H1 (cell line): ENCODE results near the gene HYCC1. TPM values are rescaled to one million over a fixed set of nuclear protein-coding genes. Genes with fewer than 3 reads are reported as not detected.

Source experiments
- CTCF ChIA-PET: fragments of 300-600 bp; sonication (Branson Sonifier 250); formaldehyde crosslinking; loops from one replicate; lab custom pipeline; 2021; ENCODE audit not compliant: partially characterized antibody; lab: Charles Lee
- POLR2A ChIA-PET: fragments of 300-600 bp; sonication (Branson Sonifier 250); formaldehyde crosslinking; loops from one replicate; lab custom pipeline; 2021; ENCODE audit warnings: inconsistent platforms; ENCODE audit not compliant: partially characterized antibody; lab: Charles Lee
- DNase-seq, 2 experiments: peaks; one replicate each; pipeline versions ENCODE4 v3.0.0 to v3.0.0-alpha.2; 2010 to 2022; ENCODE audit warnings: low spot score in 2 of 2, low read depth in 1 of 2, mixed read lengths in 1 of 2
- FAIRE-seq: peaks from 2 replicates; lab custom pipeline; 2011; peaks lifted over from hg19 to GRCh38; lab: Jason Lieb, UNC
- H2AFZ ChIP-seq: 2 replicates; pipeline ENCODE4 v1.8.1; 2012; ENCODE audit warnings: low read length, inconsistent platforms
- H2AK5ac ChIP-seq: 2 replicates; pipeline ENCODE4 v1.6.1; 2013; ENCODE audit warnings: low read depth, low read length
- H2BK120ac ChIP-seq: replicated peaks from 2 replicates; pipeline ENCODE3; 2013; ENCODE audit warnings: low read depth, low read length, inconsistent platforms
- H2BK12ac ChIP-seq: 2 replicates; pipeline ENCODE4 v1.6.1; 2013; ENCODE audit warnings: low read depth, low read length
- H2BK15ac ChIP-seq: 2 replicates; pipeline ENCODE4 v1.6.1; 2013; ENCODE audit warnings: low read length
- H2BK20ac ChIP-seq: 2 replicates; pipeline ENCODE4 v1.6.1; 2013; ENCODE audit warnings: low read length
- H2BK5ac ChIP-seq: 2 replicates; pipeline ENCODE4 v1.6.1; 2013; ENCODE audit warnings: low read depth, low read length
- H3K14ac ChIP-seq: 2 replicates; pipeline ENCODE4 v1.6.1; 2013; ENCODE audit warnings: inconsistent platforms; ENCODE audit not compliant: insufficient read length
- H3K18ac ChIP-seq: 2 replicates; pipeline ENCODE4 v1.6.1; 2013; ENCODE audit warnings: low read length; ENCODE audit errors: extremely low read depth
- H3K23ac ChIP-seq: 2 replicates; pipeline ENCODE4 v1.6.1; 2013; ENCODE audit warnings: inconsistent platforms; ENCODE audit not compliant: insufficient read length
- H3K23me2 ChIP-seq: 2 replicates; pipeline ENCODE4 v1.6.1; 2013; ENCODE audit warnings: low read depth, low read length
- H3K27ac ChIP-seq: 2 replicates; pipeline ENCODE4 v1.6.1; 2011; ENCODE audit warnings: low read depth, low read length, inconsistent platforms
- H3K27me3 ChIP-seq, 4 experiments: replicated peaks in 1 of 4; 1 replicate in 1 of 4; 2 replicates in 3 of 4; pipeline versions ENCODE4 v1.6.1 to v1.8.1; 2011 to 2013; ENCODE audit warnings: low read length in 3 of 4, mild to moderate bottlenecking in 3 of 4, inconsistent platforms in 2 of 4, mixed read lengths in 2 of 4, moderate library complexity in 1 of 4; ENCODE audit not compliant: control insufficient read depth in 3 of 4, insufficient read depth in 3 of 4; ENCODE audit errors: extremely low read depth in 1 of 4
- H3K36me3 ChIP-seq, 4 experiments: 2 replicates each; pipeline versions ENCODE4 v1.6.1 to v1.8.1; 2011 to 2013; ENCODE audit warnings: mild to moderate bottlenecking in 4 of 4, low read length in 3 of 4, moderate library complexity in 2 of 4, control low read depth in 1 of 4, inconsistent platforms in 1 of 4; ENCODE audit not compliant: insufficient read depth in 4 of 4, control insufficient read depth in 2 of 4
- H3K4ac ChIP-seq: replicated peaks from 2 replicates; pipeline ENCODE3; 2013; ENCODE audit warnings: low read length, low read depth, mixed read lengths, inconsistent platforms; ENCODE audit not compliant: insufficient read length
- H3K4me1 ChIP-seq, 4 experiments: replicated peaks in 1 of 4; 1 replicate in 1 of 4; 2 replicates in 3 of 4; pipeline versions ENCODE4 v1.6.1 to v1.8.1; 2011 to 2013; ENCODE audit warnings: low read length in 3 of 4, inconsistent platforms in 2 of 4, mixed read lengths in 1 of 4; ENCODE audit not compliant: insufficient read depth in 4 of 4, control insufficient read depth in 3 of 4
- H3K4me2 ChIP-seq, 2 experiments: 2 replicates each; pipeline versions ENCODE4 v1.6.1 to v1.8.1; 2011 to 2013; ENCODE audit warnings: low read depth in 2 of 2, low read length in 2 of 2, control low read depth in 1 of 2, inconsistent platforms in 1 of 2, mild to moderate bottlenecking in 1 of 2; ENCODE audit not compliant: insufficient read depth in 1 of 2
- H3K4me3 ChIP-seq, 4 experiments: fragments of 200-600, 300-600 bp in 1 of 4; sonication (generic), shearing (Covaris generic), sonication (Bioruptor Twin) in 1 of 4; 2 replicates each; pipeline versions ENCODE4 v1.5.1 to v1.8.1; 2011 to 2016; ENCODE audit warnings: low read length in 4 of 4, low read depth in 3 of 4, control low read depth in 2 of 4, inconsistent platforms in 2 of 4, mild to moderate bottlenecking in 2 of 4, mixed read lengths in 1 of 4, moderate library complexity in 1 of 4; ENCODE audit not compliant: insufficient read depth in 2 of 4; ENCODE audit errors: extremely low read depth in 1 of 4
- H3K56ac ChIP-seq: replicated peaks from 2 replicates; pipeline ENCODE3; 2013; ENCODE audit warnings: low read depth, mild to moderate bottlenecking, mixed read lengths, low read length, inconsistent platforms; ENCODE audit not compliant: insufficient read length
- H3K79me1 ChIP-seq: 2 replicates; pipeline ENCODE4 v1.6.1; 2013; ENCODE audit warnings: low read depth, low read length, control low read depth
- H3K79me2 ChIP-seq, 2 experiments: 2 replicates each; pipeline versions ENCODE4 v1.6.1 to v1.8.1; 2012 to 2013; ENCODE audit warnings: low read length in 2 of 2, mild to moderate bottlenecking in 2 of 2, inconsistent platforms in 1 of 2; ENCODE audit not compliant: insufficient read depth in 2 of 2, control insufficient read depth in 1 of 2
- H3K9ac ChIP-seq, 4 experiments: replicated peaks in 1 of 4; 1 replicate in 1 of 4; 2 replicates in 3 of 4; pipeline versions ENCODE4 v1.6.1 to v1.8.1; 2011 to 2013; ENCODE audit warnings: low read depth in 3 of 4, low read length in 3 of 4, control low read depth in 2 of 4, mild to moderate bottlenecking in 2 of 4, moderate library complexity in 2 of 4, inconsistent platforms in 1 of 4; ENCODE audit errors: extremely low read depth in 1 of 4
- H3K9me3 ChIP-seq, 2 experiments: 2 replicates each; pipeline versions ENCODE4 v1.6.1 to v1.8.1; 2012 to 2013; ENCODE audit warnings: mild to moderate bottlenecking in 2 of 2, moderate library complexity in 2 of 2, control low read depth in 1 of 2, inconsistent platforms in 1 of 2, low read depth in 1 of 2, low read length in 1 of 2, mixed read lengths in 1 of 2; ENCODE audit not compliant: insufficient read depth in 2 of 2
- H4K20me1 ChIP-seq, 2 experiments: replicated peaks in 1 of 2; 2 replicates each; pipeline versions ENCODE3 to v1.8.1; 2011 to 2013; ENCODE audit warnings: inconsistent platforms in 2 of 2, low read length in 2 of 2, mild to moderate bottlenecking in 1 of 2; ENCODE audit not compliant: insufficient read depth in 2 of 2, control insufficient read depth in 1 of 2
- H4K5ac ChIP-seq: 2 replicates; pipeline ENCODE4 v1.6.1; 2013; ENCODE audit warnings: low read length, low read depth, mixed read lengths, inconsistent platforms; ENCODE audit not compliant: insufficient read length
- H4K8ac ChIP-seq: 2 replicates; pipeline ENCODE4 v1.8.0; 2013; ENCODE audit warnings: mild to moderate bottlenecking, moderate library complexity, low read length, inconsistent platforms; ENCODE audit not compliant: insufficient read depth; ENCODE audit errors: extremely low read depth
- H4K91ac ChIP-seq: replicated peaks from 2 replicates; pipeline ENCODE3; 2013; ENCODE audit warnings: low read length, mixed read lengths, inconsistent platforms; ENCODE audit not compliant: insufficient read length
- CEBPB ChIP-seq: IDR thresholded peaks from 2 replicates; pipeline ENCODE4 v1.6.1; 2012; ENCODE audit warnings: low read depth, low read length
- GTF2F1 ChIP-seq: IDR thresholded peaks from 2 replicates; pipeline ENCODE4 v1.6.1; 2012; ENCODE audit warnings: low read depth, low read length, improper control_type of control experiment, borderline replicate concordance
- KDM1A ChIP-seq: fragments of 200-600, 300-600 bp; sonication (generic); IDR thresholded peaks from 2 replicates; pipeline ENCODE4 v1.7.1; 2016; ENCODE audit warnings: mild to moderate bottlenecking, low read length, borderline replicate concordance
- KDM4A ChIP-seq: IDR thresholded peaks from one replicate; pipeline ENCODE4 v1.7.1; 2012; ENCODE audit warnings: low read depth, mild to moderate bottlenecking, moderate library complexity, low read length, inconsistent platforms; ENCODE audit not compliant: severe bottlenecking
- SP2 ChIP-seq: IDR thresholded peaks from 2 replicates; pipeline ENCODE4 v1.6.1; 2012; ENCODE audit warnings: mild to moderate bottlenecking, low read length, inconsistent platforms
- WGBS, 2 experiments: shearing (Covaris generic) in 1 of 2; methylation state at CpG; one replicate each; pipeline versions ENCODE4 v1.1.6 to v1.1.7; 2013 to 2015; ENCODE audit warnings: low lambda C conversion rate in 2 of 2, mixed read lengths in 2 of 2, inconsistent platforms in 1 of 2, low coverage in 1 of 2, missing lambda C conversion rate in 1 of 2; ENCODE audit not compliant: insufficient replicate concordance in 2 of 2, insufficient coverage in 1 of 2, insufficient read length in 1 of 2; ENCODE audit errors: extremely low coverage in 1 of 2, missing lambda C conversion rate in 1 of 2; 5-methylcytosine and 5-hydroxymethylcytosine counted together
- polyA plus RNA-seq, 7 experiments: library from polyadenylated mRNA; depleted of rRNA in 3 of 7; stranded (reverse) in 5 of 7; unstranded in 2 of 7; fragments of >200 nt in 5 of 7; fragments of 200-250 nt in 2 of 7; gene quantifications; 1 replicate in 5 of 7; 2 replicates in 1 of 7; 4 replicates in 1 of 7; pipeline versions ENCODE4 v1.2.1 to v1.2.3, GENCODE V29; 2011 to 2013; ENCODE audit warnings: missing spikeins in 2 of 7, mixed read lengths in 2 of 7
- total RNA-seq: library from RNA; stranded (reverse); fragmentation: NEBNext Ultra II Directional; extraction: Animal tissue kit (Norgen Biotek cat#: 25700); gene quantifications from 2 replicates; pipeline ENCODE4 v1.2.1, GENCODE V29; 2021

HYCC1 gene
- total and polyA plus RNA-seq, 2 of the 8 experiments (the other 6 are each of a cell fraction or from before 2014, with no cell fraction given) = 20.2 to 142 TPM

DNA sequence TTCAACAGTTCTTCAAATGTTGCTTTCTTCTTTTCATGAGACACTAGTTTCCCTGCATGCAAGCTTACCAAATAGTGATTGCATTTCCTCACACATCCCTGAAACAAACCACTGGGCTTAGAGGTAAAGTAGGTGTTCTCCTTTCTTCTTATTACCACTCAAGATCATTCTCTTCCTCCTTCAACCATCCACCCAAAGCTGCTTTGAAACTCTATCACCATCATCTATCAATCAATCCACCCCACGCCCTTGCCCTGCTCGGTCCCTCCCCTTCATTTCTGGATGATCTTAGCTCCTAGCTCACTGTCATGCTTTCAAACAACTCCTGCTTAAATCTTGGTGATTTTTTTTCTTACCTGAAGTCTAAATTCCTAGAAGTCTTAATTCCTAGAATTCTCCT, 18.9 kb downstream of the HYCC1 start:
- ChIA-PET CTCF (interaction anchor here (0.8 to 2.5 kb wide), 3 partner anchors 17 to 61 kb away, joined by 3 to 9 read pairs (median 3); no protein-coding TSS in a partner anchor), POLR2A (interaction anchor here (1.2 to 1.3 kb wide), 2 partner anchors 10 to 16 kb away, joined by 4 to 5 read pairs; no protein-coding TSS in a partner anchor)
- no peak overlapping the region for H3K23ac ChIP-seq
- H3K4me3 ChIP-seq = no peak overlapping the region
- H3K23me2 ChIP-seq = no peaks in the 10 kb centered on the region
- H2BK5ac ChIP-seq = no peak overlapping the region
- no peak overlapping the region for H3K4me2 ChIP-seq
- H2BK20ac ChIP-seq = no peak overlapping the region
- no peak overlapping the region for H4K91ac ChIP-seq
- H2BK120ac ChIP-seq = no peak overlapping the region
- no peak overlapping the region for H2BK12ac ChIP-seq
- H3K27me3 ChIP-seq = no peaks in the 10 kb centered on the region
- 95% methylated on average over 2 of the region's 2 CpGs; no CpG with 5 or more reads in 1 of the 2 experiments for WGBS, 2 experiments
- no peak overlapping the region for H2BK15ac ChIP-seq
- H3K14ac ChIP-seq = no peak overlapping the region
- no peak overlapping the region for H2AK5ac ChIP-seq
- H3K4me1 ChIP-seq = peaks cover 0 to 9% (median 2%) of the 10 kb centered on the region in 4 experiments; a peak in 4 of 7 replicates
- no peak overlapping the region for H2AFZ ChIP-seq
- H3K18ac ChIP-seq = no peak overlapping the region
- H3K56ac ChIP-seq = no peak overlapping the region
- peaks cover 2% of the 10 kb centered on the region; the same call in 1 of the 2 replicates for H3K79me1 ChIP-seq
- no peaks in the 10 kb centered on the region for H3K9me3 ChIP-seq
- no peaks in the 10 kb centered on the region for H4K20me1 ChIP-seq
- H3K79me2 ChIP-seq = peaks cover 0 to 75% of the 10 kb centered on the region in 2 experiments; a peak in 3 of 4 replicates
- no peak overlapping the region for H3K4ac ChIP-seq
- H4K5ac ChIP-seq = no peak overlapping the region
- no peak overlapping the region for H4K8ac ChIP-seq
- DNase-seq (no peak), FAIRE-seq (no peak)
- no peak overlapping the region for H3K27ac ChIP-seq
- no peaks in the 10 kb centered on the region for H3K36me3 ChIP-seq
- no peak overlapping the region for H3K9ac ChIP-seq
- TF ChIP-seq SP2 = no peak
- TF ChIP-seq GTF2F1 = no peak
- TF ChIP-seq CEBPB = no peak
- no peak for TF ChIP-seq KDM1A
- TF ChIP-seq KDM4A = no peak
